HuH-7.5 (cell line): Measurements from ENCODE around the gene FAM184A.
"Not testable (repeated sequence)": the region's sequence is repeated elsewhere in the genome, so short reads cannot be mapped to it uniquely, and the experiment has no call there.

ENCODE experiments used
- DNase-seq: peaks from one replicate; pipeline ENCODE4 v3.0.0; 2011; ENCODE audit warnings: low spot score

FAM184A gene

DNA sequence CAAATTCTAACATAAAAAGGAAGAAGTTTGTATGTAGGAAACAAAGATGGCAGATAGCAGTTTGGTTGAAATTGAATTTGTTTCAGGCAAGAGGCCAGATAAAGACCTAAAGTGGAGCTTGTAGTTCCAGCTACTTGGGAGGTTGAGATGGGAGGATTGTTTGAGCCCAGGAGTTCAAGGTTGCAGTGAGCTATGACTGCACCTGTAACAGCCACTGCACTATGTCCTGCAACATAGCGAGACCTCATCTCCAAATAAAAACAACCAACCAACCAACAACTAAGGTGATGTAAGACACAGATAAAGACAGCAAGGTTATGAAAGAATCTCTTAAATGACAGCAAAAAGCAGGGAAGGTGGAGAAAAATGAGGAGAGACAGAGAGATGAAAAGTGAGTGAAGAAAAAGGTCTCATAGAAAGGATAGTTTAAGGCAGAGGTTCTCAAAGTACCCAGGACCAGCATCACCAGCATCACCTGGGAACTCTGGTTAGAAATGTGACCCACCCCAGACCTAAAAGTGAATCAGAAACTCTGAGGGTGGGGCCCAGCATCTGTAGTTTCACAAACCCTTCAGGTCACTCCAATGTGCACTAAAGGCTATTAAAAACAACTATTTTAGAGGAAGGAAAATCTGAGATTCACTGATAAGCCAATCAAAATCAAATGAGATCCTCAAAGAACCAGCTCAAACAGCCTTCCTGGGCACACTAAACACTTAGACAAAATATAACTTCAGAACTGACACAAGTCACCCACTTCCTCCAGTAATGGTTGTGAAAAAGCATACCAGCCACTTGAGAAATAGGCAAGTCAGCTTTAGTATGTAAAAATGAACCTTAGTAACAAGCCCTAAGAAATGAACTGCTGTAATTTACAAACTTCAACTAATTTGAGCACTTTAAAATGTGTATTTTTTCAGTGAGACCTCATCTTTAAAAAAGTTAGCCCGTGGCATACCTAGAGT is 57.6 kb downstream of the FAM184A start:
- DNase-seq, result no peak

DNA sequence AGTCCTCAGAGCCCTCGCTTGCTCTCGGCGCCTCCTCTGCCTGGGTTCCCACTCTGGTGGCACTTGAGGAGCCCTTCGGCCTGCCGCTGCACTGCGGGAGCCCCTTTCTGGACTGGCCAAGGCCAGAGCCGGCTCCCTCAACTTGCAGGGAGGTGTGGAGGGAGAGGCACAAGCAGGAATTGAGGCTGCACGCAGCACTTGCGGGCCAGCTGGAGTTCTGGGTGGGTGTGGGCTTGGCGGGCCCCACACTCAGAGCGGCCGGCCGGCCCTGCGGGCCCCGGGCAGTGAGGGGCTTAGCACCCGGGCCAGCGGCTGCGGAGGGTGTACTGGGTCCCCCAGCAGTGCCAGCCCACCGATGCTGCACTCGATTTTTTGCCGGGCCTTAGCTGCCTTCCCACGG is 63.3 kb downstream of the FAM184A start:
- DNase-seq, result not testable (repeated sequence)

DNA sequence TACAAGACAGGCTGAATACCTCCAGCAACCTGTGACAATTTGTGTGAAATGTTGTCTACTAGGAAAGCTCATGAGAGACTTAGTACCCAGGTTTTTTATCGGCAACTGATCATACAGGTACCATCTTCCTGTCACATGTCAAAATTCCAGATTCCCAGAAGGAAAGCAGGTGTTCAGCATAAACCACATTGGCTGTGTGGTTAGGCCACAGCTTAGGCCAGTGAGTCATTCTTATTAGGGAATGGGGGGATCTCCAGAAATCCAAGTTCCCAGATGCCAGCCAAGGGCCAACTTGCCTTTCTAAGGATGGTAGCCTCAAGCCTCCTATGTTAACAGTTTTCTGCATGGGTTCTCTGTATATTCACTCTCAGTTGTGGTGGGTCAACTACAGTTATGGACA is 65.9 kb downstream of the FAM184A start:
- no peak for DNase-seq

DNA sequence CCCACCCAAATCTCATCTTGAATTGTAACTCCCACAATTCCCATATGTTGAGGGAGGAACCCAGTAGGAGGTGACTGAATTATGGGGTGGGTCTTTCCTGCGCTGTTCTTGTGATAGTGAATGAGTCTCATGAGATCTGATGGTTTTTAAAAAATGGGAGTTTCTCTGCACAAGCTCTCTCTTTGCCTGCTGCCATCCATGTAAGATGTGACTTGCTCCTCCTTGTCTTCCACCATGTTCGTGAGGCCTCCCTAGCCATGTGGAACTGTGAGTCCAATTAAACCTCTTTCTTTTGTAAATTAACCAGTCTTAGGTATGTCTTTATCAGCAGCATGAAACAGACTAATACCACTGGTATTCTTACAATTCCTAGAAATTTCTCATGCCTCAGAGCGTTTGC is 69.2 kb downstream of the FAM184A start:
- DNase-seq, result not testable (repeated sequence)

DNA sequence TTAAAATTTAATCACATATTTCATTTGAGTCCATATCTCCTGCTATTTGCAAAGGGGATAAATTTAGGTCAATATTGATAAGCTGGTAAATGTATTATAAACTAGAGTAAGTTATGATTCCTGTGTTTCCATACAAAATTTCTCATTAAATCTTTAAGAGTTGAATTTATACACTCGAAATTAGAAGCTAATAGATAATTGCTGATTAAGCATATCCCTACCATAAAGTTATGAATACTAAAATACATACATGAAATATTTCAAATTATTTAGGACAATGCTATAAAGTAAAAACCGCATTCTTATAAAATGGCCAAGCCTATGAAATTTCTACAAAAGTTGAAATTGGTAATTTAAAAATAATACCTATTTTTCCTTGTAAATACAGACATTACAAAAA is 71.5 kb downstream of the FAM184A start:
- no peak for DNase-seq

GRCh38 chr6:119002069-119002468 is 76.4 kb downstream of the FAM184A start:
- no peak for DNase-seq

GRCh38 chr6:118999494-119000040 is 78.9 kb downstream of the FAM184A start:
- DNase-seq, result no peak

GRCh38 chr6:118997426-118997825 is 81.0 kb downstream of the FAM184A start:
- DNase-seq, result not testable (repeated sequence)

DNA sequence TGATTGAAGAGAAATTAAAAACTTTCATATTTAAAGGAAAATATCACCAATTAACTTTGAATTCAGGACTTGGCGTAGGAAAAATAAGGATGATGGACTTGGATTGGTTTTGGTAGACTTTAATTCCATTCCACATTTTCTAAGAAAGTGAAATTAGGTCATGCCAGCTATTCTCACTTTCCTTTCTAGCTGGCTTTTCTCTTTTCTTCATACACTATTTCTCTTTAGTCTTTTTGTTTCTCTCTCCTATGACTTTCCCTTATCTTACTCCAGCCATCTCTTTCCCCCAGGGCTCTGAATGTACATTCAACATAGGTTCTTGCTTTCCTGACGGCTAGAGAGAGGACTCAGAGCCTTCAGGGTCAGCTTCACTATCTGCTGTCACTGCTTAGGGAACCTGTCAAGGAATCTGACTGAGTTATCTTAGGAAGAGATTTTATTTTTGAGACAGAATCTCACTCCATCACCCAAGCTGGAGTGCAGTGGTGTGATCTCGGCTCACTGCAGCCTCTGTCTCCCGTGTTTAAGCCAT is 82.1 kb downstream of the FAM184A start:
- DNase-seq, result no peak

DNA sequence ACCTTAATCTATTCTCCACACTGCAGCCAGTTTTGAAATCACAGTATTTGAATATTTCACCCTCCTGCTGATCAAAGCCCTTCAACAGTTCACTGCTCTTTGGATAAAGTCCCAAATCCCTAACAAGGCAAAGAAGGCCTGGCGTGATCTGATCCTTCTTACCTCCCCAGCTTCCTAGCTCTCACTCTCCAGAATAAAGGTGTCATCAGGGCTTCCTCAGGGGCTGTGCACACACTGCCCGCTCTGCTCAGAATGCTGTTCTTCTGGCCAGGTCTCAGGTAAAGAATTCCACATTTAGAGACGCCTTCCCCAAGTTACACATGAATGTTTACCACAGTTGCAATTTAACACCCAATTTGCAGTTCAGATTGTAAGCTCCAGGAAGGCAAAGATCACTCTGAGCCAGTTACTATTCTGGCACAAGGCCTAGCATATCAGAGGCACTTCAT is 84.6 kb downstream of the FAM184A start:
- no peak for DNase-seq

GRCh38 chr6:118993358-118993757 is 85.1 kb downstream of the FAM184A start:
- no peak for DNase-seq

- no peak for DNase-seq
These were observed 86.2 kb downstream of the FAM184A start for GRCh38 chr6:118992186-118992795.

- DNase-seq, result no peak
These were observed 92.2 kb downstream of the FAM184A start for GRCh38 chr6:118986312-118986711.

GRCh38 chr6:118985123-118985830 is 93.2 kb downstream of the FAM184A start:
- DNase-seq, result no peak

DNA sequence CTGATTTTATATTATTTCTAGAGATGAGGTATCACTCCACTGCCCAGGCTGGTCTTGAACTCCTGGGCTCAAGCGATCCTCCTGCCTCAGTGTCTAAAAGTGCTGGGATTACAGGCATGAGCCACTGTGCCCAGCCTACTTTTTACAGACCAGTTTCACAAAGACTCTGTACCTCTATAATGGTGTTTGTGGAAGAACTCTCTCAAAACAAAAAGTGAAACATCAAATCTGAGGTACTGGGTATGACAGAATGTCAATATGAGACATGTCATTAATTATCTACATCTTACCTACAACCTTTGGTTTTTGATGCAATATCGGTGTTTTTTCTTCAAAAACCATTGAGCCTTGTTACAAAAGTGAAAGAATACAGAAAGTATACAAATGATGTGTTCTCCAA is 94.1 kb downstream of the FAM184A start:
- DNase-seq, result no peak

- no peak for DNase-seq
These were observed 95.9 kb downstream of the FAM184A start for GRCh38 chr6:118982575-118982911.

GRCh38 chr6:118981884-118982574 is 96.4 kb downstream of the FAM184A start:
- no peak for DNase-seq

DNA sequence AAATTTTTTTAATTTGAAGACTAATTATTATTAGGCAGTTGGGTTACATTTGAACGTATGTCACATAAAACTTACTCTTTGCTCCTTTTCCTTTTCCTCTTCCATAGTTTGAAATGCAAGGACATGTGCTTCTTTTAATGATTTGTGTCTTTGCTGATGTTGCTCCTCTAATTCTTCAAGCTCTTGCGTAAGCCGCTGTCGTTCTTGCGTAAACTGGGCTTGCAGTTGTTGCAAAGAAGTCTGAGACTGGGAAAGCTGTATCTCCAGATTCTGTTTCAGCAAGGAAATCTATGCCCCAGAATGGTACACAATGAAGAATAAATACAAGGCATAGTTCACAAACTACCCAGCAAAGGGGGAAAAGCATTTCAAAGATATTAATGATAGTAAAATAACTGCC is 98.4 kb downstream of the FAM184A start:
- DNase-seq, result no peak

- DNase-seq, result no peak
These were observed 103.7 kb downstream of the FAM184A start for GRCh38 chr6:118974790-118975189.

DNA sequence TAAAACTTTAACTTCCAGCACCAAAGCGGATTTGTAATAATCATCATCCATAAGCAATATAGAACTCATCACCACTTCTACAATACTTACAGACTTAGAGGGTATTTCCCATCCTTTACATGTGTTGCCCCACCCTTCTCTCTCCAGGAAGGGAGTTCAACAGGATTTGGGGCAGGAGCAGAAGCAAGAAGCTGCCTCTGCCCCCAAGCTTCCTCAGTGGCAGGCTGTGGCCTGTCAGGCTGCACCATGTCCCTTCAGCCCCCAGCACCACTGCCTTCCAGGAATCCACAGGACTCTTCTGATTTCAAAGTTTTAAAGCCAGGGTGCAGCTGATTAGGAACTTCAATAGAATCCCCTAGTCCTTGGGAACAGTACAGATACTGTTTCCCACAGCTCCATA is 106.8 kb downstream of the FAM184A start:
- no peak for DNase-seq

- DNase-seq, result no peak
These were observed 107.6 kb downstream of the FAM184A start for GRCh38 chr6:118970866-118971265.

- no peak for DNase-seq
These were observed 110.0 kb downstream of the FAM184A start for GRCh38 chr6:118968416-118968815.
